GM18519 (cell line): ENCODE results near the gene RNASEL.
"Not testable (repeated sequence)": the region's sequence is repeated elsewhere in the genome, so short reads cannot be mapped to it uniquely, and the experiment has no call there.

Experiments
- ATAC-seq: cut with Tn5 transposase; IDR thresholded peaks from one replicate; pipeline ENCODE4 v1.9.1; 2021; ENCODE audit warnings: mild to moderate bottlenecking, moderate library complexity; ENCODE audit not compliant: unreplicated experiment, low FRiP score

RNASEL gene

GRCh38 chr1:182565537-182565936, 23.5 kb downstream of the RNASEL start:
- ATAC-seq: no peak

- no peak for ATAC-seq
These were observed 24.6 kb downstream of the RNASEL start for GRCh38 chr1:182564406-182565004.

GRCh38 chr1:182563095-182563494, 26.0 kb downstream of the RNASEL start:
- no peak for ATAC-seq

- ATAC-seq: no peak
These were observed 27.6 kb downstream of the RNASEL start for GRCh38 chr1:182561456-182561855.

GRCh38 chr1:182560392-182560984, 28.6 kb downstream of the RNASEL start:
- no peak for ATAC-seq

- ATAC-seq: no peak
These were observed 32.8 kb downstream of the RNASEL start for GRCh38 chr1:182556279-182556678.

GRCh38 chr1:182555493-182555892, 33.6 kb downstream of the RNASEL start:
- ATAC-seq: no peak

GRCh38 chr1:182552527-182552926, 36.5 kb downstream of the RNASEL start:
- ATAC-seq: no peak

GRCh38 chr1:182549811-182550210, 39.2 kb downstream of the RNASEL start:
- ATAC-seq: no peak

- no peak for ATAC-seq
These were observed 39.7 kb downstream of the RNASEL start for GRCh38 chr1:182549346-182549745.

GRCh38 chr1:182533896-182534295, 55.2 kb downstream of the RNASEL start:
- ATAC-seq: no peak

GRCh38 chr1:182528206-182528605, 60.9 kb downstream of the RNASEL start:
- not testable (repeated sequence) for ATAC-seq

GRCh38 chr1:182527680-182528079, 61.4 kb downstream of the RNASEL start:
- no peak for ATAC-seq

- ATAC-seq: no peak
These were observed 63.7 kb downstream of the RNASEL start for GRCh38 chr1:182525342-182525741.
